ENCODE measurements around the gene NDUFS7.

NDUFS7 gene

DNA sequence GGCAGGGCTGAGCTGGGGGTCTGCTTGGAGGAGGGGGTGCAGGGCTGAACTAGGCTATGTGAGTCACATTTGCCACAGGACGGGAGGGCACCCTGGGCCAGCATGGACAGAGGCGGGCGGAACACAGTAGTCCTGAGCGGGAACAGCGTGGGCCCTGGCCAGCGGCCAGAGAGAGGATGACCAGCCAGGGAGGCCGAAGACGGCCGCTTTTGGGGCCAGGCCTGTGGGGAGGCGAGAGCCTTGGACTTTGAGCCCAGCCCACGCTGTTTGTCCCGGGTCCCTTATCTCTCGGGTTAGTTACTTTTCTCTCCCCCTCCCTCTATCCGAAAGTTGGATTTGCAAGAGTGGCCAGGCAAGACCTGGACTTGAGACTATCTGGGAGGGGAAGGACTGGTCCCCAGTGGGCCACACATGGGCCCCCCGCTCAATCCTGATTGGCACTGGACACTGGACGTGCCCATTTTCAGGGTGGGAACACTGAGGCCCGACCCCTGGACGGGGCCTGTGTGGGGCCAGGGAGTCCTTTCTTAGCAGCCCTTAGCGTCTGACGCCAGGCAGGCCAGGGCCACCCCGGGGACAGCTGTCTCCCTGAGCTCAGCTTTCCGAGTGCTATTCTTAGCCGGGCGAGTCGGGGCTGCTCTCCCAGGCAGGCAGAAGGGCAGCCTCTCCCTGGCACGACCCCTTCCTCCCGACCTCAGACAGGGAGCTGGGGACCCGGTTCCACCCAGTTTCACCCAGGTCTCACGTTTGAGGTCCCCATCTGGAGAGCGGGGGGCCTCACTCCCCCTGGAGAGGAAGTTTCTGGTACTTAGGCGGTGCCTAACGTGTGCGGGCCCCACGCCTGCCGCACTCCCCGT is 16.8 kb downstream of the NDUFS7 start:
- DNase-seq (ENCODE audit: low spot score): no peak

GRCh38 chr19:1401138-1401888 is 17.6 kb downstream of the NDUFS7 start, which contains the start of gene GAMT:
TSS of gene GAMT (minus strand) at chr19:1401542. CDS start at chr19:1401476, 66 bp downstream.
- DNase-seq (ENCODE audit: low spot score): no peak

DNA sequence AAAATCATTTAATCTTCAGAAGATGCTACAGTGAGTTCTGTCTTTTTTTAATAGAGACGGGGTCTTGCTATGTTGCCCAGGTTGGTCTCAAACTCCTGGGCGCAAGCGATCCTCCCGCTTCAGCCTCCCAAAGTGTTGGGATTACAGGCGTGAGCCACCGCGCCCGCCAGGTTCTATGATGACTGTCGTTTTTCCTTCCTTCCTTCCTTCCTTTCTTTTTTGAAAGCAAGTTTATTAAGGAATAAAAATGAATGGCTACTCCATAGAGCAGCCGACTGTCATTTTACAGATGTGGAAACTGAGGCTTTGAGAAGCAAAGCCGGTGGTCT is 18.1 kb downstream of the NDUFS7 start:
- DNase-seq (ENCODE audit: low spot score): no peak

DNA sequence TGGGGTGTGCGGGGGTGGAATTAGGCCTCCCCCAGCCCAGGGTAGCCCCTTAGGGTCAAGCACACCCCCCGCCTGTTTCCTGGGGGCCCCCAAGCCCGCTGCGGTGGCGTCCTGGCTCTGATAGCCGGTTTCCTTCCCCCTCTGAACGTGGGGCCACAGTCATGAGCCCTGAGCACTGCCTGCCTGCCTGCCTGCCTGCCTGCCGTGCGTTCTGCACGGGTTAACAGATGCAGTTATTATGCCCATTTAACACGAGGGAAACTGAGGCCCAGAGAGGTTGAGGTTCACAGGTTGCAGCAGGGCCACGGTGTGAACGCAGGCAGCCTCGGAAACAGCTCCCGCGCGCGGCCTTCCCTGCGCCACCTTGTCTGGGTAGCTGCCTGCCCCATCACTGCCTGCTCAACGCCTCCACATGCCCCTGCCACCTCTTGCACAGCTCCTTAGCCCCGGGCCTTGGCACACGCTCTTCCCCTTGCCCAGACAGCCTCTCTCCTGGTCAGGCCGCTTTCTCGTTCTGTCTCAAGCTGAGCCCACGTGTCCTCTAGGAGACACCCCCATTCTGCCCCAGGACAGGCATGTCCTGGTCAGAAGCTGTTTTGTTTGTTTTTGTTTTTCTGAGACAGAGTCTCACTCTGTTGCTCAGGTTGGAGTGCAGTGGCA is 18.8 kb downstream of the NDUFS7 start:
- DNase-seq (ENCODE audit: low spot score): no peak

DNA sequence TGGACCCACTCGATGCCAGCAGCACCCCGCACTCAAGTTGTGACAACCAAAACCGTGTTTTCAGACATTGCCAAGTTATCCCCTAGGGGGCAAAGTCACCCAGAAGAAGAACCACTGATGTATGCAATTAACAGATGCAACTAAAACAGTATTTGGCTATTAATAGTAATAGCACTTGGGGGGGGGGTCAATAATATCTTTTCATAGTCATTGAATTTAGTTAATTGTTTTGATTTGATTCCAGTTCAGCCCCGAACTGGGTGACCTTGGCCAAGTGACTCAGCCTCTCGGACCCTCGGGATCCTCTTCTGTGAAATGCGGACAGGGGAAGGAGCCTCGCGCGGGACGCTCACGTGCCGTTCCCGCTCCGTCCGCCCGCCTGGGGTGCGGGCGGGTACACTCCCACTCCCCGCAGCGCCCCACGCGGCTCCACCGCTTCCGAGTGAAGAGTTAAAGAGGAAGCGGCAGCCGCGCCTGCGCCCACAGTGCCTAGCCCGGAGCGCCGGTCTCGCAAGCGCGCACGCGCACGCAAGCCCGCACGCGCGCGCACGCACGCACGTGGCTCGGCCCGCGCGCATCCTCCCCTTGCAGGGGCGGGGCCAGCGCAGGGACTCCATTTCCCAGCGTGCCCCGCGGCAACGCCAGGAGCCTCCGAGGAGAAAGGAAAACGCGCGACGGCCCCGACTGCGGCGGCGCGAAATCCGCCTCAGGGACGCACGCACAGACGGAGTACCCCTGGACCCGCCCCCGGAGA is 23.2 kb downstream of the NDUFS7 start:
- DNase-seq (ENCODE audit: low spot score): peak; percentile 98

DNA sequence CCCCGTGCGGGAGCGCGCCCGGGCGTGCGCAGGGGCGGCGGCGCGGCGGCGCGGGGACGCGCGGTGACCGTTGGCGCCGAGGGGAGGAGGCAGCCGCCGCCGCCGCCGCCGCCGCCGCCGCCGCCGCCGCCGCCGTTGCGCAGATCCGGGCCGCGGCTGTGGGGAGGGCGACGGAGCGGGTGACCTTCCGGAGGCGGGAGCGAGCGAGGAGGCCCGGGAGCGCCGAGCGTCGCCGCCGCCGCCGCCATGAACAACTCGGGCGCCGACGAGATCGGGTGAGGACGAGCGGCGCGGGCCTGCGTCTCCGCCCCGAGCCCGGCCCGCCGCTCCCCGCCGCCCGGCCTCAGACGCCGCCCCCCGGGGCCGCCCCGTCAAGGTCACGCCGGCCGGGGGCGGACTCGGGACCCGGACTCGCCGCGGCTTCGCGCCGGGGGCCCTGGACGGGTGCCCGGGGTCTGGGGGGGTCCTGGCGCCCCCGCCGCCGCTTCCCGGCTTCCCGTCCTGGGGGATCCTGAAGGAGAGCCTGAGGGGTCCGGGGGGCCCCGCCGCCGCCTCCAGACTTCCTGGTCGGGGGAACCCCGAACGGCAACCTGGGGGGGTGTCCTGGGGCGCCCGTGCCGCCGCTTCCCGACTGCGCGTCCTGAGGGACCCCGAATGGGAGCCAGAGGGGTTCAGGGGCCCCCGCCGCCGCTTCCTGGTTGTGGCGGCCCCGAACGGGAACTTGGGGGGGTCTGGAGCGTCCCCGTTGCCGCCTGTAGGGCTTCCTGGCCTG is 24.0 kb downstream of the NDUFS7 start, which contains the start of gene DAZAP1:
DAZAP1 (plus strand) TSS at position 59 of the 772 bp plus-strand sequence; CDS start at position 247, 188 bp downstream.
- no peak for DNase-seq (ENCODE audit: low spot score)

- no peak for DNase-seq (ENCODE audit: low spot score)
Observed at GRCh38 chr19:1408300-1409203, 24.8 kb downstream of the NDUFS7 start.

DNA sequence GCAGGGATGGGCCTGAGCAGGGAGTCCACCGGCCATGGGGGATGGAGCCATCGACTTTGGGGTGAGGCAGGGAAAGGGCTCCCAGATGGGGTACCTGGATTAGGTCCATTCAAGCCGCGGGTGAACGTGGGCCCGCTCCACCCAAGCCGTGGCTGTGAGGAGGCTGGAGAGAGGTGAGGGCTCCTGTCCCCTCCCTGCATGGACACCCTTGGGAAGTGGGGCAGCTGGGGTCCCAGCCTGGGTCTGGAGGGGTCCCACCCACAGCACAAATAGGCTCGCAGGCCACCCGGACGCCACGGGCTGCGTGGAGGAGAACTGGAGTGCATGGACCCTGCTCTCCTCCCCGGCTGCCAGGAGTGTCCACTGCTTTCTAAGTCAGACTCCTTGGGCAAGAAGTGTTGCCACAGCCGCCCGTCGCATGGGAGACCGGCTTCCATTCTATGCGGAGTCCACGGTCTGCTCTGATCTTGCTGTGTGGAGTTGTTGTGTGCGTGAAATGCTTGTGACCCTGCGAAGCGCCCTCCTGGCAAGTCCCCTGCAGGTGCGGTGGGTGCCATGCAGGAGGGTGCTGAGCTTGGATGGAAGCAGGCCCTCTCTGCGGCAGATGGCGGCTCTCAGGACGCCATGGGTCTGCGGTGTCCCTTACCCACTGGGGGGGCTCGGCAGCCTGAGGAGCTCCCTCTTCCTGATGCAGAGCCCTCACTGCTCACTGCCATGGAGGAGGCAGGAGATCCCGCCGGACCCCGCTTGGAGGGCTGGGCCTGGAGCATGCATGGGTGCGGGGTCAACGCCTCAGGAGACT is 25.7 kb downstream of the NDUFS7 start:
- no peak for DNase-seq (ENCODE audit: low spot score)

- DNase-seq (ENCODE audit: low spot score): no peak
Observed at GRCh38 chr19:1410136-1410786, 26.6 kb downstream of the NDUFS7 start.

- DNase-seq (ENCODE audit: low spot score): no peak
Observed at GRCh38 chr19:1410789-1411188, 27.1 kb downstream of the NDUFS7 start.

GRCh38 chr19:1411255-1412191 is 27.8 kb downstream of the NDUFS7 start:
- DNase-seq (ENCODE audit: low spot score): peak; percentile 98

- no peak for DNase-seq (ENCODE audit: low spot score)
Observed at GRCh38 chr19:1412323-1412923, 28.7 kb downstream of the NDUFS7 start.

- no peak for DNase-seq (ENCODE audit: low spot score)
Observed at GRCh38 chr19:1412995-1413800, 29.5 kb downstream of the NDUFS7 start.

- no peak for DNase-seq (ENCODE audit: low spot score)
Observed at GRCh38 chr19:1416014-1416841, 32.5 kb downstream of the NDUFS7 start.

DNA sequence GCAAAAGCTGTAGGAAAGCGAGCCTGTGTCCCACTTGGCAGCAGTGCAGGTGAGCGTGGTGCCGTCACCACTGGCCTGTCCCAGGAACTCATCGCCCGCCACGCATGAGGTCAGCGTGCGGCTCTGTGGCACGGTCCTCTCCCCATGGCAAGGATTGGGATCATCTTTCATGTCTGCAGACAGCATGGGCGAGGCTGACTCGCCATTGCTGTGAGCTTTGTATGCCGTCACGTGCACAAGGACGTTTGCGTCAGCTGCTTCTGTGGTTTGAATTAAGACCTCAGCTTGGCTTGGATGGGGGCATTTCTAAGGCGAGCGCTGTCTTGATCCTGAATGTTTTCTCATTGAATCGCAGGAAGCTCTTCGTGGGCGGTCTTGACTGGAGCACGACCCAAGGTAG is 33.4 kb downstream of the NDUFS7 start:
- DNase-seq (ENCODE audit: low spot score): no peak

Data from globus pallidus (tissue), 1 donor.